ENCODE results near the gene COL5A1. TPM values are rescaled to one million over a fixed set of nuclear protein-coding genes. Genes with fewer than 3 reads are reported as not detected.

Gene COL5A1
- total RNA-seq, 1 donor from 2014 or later = 19.8 TPM

DNA sequence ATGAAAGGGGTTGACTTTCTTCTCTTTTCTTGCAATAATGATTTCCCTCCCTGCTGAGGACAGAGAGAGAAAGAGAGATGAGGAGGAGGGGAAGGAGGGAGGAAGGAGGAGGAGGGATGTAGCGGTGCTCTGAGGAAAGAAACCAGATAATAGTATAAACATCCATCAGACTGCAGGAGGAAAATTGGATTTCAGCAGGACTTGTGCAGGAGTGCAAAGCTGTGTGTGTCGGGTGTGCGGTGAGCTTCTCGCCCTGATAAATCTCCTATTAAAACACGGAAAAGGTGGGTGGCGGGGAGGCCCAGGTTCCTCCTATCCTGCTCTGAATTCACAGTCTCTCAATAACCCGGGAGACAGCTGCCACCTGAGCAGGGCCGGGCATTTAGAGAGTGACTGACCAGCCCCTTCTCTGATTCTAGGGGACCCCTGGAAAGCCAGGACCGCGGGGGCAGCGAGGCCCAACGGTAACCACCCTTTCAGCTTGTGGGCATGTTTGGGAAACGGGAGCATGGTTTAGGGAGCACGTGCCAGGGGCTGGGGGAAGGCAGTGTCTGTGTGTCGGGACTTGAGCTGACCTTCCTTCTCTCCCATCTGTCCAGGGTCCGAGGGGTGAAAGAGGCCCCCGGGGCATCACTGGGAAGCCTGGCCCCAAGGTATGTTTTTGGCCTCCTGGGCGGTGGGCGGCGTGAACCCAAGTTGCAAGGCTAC, 153.2 kb downstream of the COL5A1 start:
- no peak for DNase-seq (ENCODE audit: low spot score, unreplicated experiment)
- no peaks in the 10 kb centered on the region for H3K36me3 Mint-ChIP-seq (ENCODE audit: insufficient read depth)
- no peaks in the 10 kb centered on the region for H3K9me3 Mint-ChIP-seq (ENCODE audit: low read depth)
- H3K27me3 Mint-ChIP-seq = no peaks in the 10 kb centered on the region
- no peaks in the 10 kb centered on the region for H3K4me1 Mint-ChIP-seq (ENCODE audit: low read depth)
- H3K27ac Mint-ChIP-seq = no peak overlapping the region
- TF ChIP-seq, protein P1, sequence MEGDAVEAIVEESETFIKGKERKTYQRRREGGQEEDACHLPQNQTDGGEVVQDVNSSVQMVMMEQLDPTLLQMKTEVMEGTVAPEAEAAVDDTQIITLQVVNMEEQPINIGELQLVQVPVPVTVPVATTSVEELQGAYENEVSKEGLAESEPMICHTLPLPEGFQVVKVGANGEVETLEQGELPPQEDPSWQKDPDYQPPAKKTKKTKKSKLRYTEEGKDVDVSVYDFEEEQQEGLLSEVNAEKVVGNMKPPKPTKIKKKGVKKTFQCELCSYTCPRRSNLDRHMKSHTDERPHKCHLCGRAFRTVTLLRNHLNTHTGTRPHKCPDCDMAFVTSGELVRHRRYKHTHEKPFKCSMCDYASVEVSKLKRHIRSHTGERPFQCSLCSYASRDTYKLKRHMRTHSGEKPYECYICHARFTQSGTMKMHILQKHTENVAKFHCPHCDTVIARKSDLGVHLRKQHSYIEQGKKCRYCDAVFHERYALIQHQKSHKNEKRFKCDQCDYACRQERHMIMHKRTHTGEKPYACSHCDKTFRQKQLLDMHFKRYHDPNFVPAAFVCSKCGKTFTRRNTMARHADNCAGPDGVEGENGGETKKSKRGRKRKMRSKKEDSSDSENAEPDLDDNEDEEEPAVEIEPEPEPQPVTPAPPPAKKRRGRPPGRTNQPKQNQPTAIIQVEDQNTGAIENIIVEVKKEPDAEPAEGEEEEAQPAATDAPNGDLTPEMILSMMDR (IDR thresholded peaks at IDR 0.05; ENCODE audit: unreplicated experiment) = no peak
- H3K4me3 Mint-ChIP-seq (ENCODE audit: low read depth) = no peak overlapping the region

DNA sequence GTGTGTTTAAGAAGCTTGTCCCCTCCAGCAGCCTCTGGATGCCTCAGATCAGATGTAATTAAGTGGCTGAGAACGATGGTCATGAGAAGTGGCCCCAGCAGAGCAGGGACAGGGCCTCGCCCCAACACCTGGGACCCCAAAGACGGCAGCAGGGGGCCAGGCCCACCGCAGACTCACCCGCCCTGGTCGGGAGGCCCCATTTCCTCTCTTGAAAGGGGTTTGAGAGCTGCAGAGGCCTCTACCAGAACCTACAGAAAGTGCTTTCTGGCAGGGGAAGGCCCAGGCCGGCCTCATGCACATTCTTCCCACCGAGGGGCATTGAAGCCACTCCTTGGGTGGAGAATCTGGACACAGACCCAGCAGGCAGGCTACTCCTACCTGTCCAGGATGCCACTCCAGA, 153.8 kb downstream of the COL5A1 start:
- Mint-ChIP-seq H3K9me3 (ENCODE audit: low read depth) (no peaks in the 10 kb centered on the region), H3K36me3 (ENCODE audit: insufficient read depth) (no peaks in the 10 kb centered on the region), H3K4me1 (ENCODE audit: low read depth) (no peaks in the 10 kb centered on the region), H3K27ac (no peak overlapping the region), H3K4me3 (ENCODE audit: low read depth) (no peak overlapping the region), H3K27me3 (no peaks in the 10 kb centered on the region)
- TF ChIP-seq, protein P1 (IDR thresholded peaks at IDR 0.05; ENCODE audit: unreplicated experiment) = no peak
- DNase-seq (ENCODE audit: low spot score, unreplicated experiment) = no peak

DNA sequence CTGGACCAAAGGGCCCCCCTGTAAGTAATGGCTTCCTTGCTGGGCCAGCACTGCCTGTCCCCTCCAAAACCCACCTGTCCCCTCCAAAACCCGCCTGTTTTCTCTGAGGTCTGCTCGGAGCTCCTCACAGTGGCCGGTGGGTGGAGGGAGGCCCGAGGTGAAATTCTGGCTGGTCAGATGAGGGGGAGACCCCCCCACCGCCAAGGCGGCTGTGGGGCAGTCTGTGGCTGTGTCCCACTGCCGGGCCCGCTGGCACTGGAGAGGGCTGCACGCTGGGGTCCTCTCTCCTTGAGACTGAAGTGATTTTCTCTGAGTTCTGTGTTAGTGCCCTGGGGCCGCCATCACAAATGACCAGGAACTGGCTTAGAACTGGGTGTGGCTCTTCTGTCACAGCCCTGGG, 155.3 kb downstream of the COL5A1 start:
- TF ChIP-seq, protein P1 (IDR thresholded peaks at IDR 0.05; ENCODE audit: unreplicated experiment) = no peak
- no peak overlapping the region for H3K4me3 Mint-ChIP-seq (ENCODE audit: low read depth)
- no peaks in the 10 kb centered on the region for H3K36me3 Mint-ChIP-seq (ENCODE audit: insufficient read depth)
- H3K27me3 Mint-ChIP-seq = no peaks in the 10 kb centered on the region
- no peaks in the 10 kb centered on the region for H3K4me1 Mint-ChIP-seq (ENCODE audit: low read depth)
- DNase-seq (ENCODE audit: low spot score, unreplicated experiment) = no peak
- no peaks in the 10 kb centered on the region for H3K9me3 Mint-ChIP-seq (ENCODE audit: low read depth)
- H3K27ac Mint-ChIP-seq = no peak overlapping the region

DNA sequence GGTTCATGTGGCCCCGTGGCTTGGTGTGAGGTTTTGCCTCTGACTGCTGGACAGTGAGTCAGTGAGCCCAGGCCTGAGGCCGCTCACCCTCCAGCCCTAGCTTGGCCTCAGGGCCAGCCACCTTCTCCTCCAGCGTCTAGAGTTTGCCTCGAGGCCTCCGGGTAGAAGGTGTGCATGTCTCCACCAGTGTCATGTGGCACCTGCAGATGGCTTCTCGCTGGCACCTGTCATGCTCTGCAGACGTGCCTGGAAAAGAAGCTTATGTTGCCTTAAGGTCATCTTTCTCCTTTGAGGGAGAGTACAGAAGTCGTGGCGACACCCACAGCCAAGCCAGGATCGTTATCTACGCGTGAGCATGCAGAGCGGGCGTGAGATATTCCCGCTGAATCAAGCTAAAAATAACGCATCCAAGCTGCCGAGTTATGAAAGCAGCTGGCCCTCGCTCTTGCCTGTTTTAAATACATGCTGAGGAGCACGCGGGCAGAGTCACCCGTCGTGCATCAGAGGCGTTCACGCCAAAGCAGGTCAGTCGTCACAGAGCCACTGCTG, 159.3 kb downstream of the COL5A1 start:
- no peaks in the 10 kb centered on the region for H3K4me1 Mint-ChIP-seq (ENCODE audit: low read depth)
- H3K9me3 Mint-ChIP-seq (ENCODE audit: low read depth) = no peaks in the 10 kb centered on the region
- H3K4me3 Mint-ChIP-seq (ENCODE audit: low read depth) = no peak overlapping the region
- H3K36me3 Mint-ChIP-seq (ENCODE audit: insufficient read depth) = peaks cover 2% of the 10 kb centered on the region
- no peak for DNase-seq (ENCODE audit: low spot score, unreplicated experiment)
- no peaks in the 10 kb centered on the region for H3K27me3 Mint-ChIP-seq
- TF ChIP-seq, protein P1 (IDR thresholded peaks at IDR 0.05; ENCODE audit: unreplicated experiment) = no peak
- no peak overlapping the region for H3K27ac Mint-ChIP-seq

DNA sequence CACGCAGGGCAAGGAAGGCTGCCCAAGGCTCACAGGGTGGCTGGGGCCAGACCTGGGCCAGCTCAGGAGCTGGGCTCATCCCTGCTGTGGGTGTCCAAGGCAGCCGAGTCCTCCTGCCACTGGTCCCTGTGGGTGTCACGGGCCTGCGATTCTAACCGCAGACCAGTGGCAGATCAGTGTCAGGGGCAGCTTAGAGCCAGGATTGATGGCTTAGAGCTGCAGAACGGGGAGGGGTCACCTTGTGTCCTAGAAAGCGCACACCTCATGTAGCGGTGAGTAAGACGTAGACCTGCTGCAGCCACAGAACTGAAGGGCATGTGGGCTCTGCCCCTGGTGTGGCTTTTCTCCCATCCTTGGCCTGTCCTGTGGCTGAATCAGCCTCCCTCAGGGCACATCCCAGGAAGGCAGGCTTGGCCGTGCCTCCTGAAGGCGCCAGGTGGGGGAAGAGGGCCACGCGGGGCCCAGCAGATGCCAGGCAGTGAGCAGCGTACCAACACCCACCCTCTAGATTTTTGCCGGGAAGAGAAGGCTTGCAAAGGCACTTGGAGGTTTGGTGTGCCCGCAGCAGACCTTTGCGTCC, 160.7 kb downstream of the COL5A1 start:
- H3K36me3 Mint-ChIP-seq (ENCODE audit: insufficient read depth) = peaks cover 2% of the 10 kb centered on the region
- H3K4me1 Mint-ChIP-seq (ENCODE audit: low read depth) = no peaks in the 10 kb centered on the region
- no peaks in the 10 kb centered on the region for H3K9me3 Mint-ChIP-seq (ENCODE audit: low read depth)
- no peak for DNase-seq (ENCODE audit: low spot score, unreplicated experiment)
- H3K27me3 Mint-ChIP-seq = no peaks in the 10 kb centered on the region
- TF ChIP-seq, protein P1 (IDR thresholded peaks at IDR 0.05; ENCODE audit: unreplicated experiment) = no peak
- no peak overlapping the region for H3K4me3 Mint-ChIP-seq (ENCODE audit: low read depth)
- H3K27ac Mint-ChIP-seq = no peak overlapping the region
